IMR-90 (cell line): ENCODE measurements around the gene TLR6. TPM values are rescaled to one million over a fixed set of nuclear protein-coding genes. Genes with fewer than 3 reads are reported as not detected.

Experiments used
- ATAC-seq: fragments of 200-7000 bp; cut with Tn5 transposase; 2 replicates; pipeline ENCODE4 v1.9.1; 2020; ENCODE audit warnings: low read depth, mild to moderate bottlenecking, moderate library complexity
- BruUV-seq: library from RNA; stranded (reverse); fragments of 400-500 nt; replicated peaks from 2 replicates; lab custom pipeline; 2021; lab: Mats Ljungman, UMichigan
- CTCF ChIA-PET: fragments of 300-600 bp; formaldehyde crosslinking; extraction: SDS; loops from one replicate; lab custom pipeline; 2021; ENCODE audit warnings: antibody characterized with exemption; lab: Yijun Ruan, JAX
- POLR2A ChIA-PET: fragments of 300-600 bp; sonication (Branson Sonifier 250); formaldehyde crosslinking; loops from one replicate; lab custom pipeline; 2022; ENCODE audit warnings: antibody characterized with exemption; ENCODE audit not compliant: unreplicated experiment; lab: Charles Lee
- DNase-seq: peaks from one replicate; pipeline ENCODE4 v3.0.0; 2013
- H2AFZ ChIP-seq: replicated peaks from 2 replicates; pipeline ENCODE3; 2013; ENCODE audit warnings: low read length, mild to moderate bottlenecking; ENCODE audit not compliant: poor library complexity
- H2AK5ac ChIP-seq: 2 replicates; pipeline ENCODE4 v1.6.1; 2013; ENCODE audit warnings: low read depth, low read length, inconsistent platforms
- H2AK9ac ChIP-seq: replicated peaks from 2 replicates; pipeline ENCODE3; 2013; ENCODE audit warnings: mild to moderate bottlenecking, low read depth, low read length, moderate library complexity; ENCODE audit not compliant: poor library complexity
- H2BK120ac ChIP-seq: 2 replicates; pipeline ENCODE4 v1.6.1; 2013; ENCODE audit warnings: low read depth, low read length, inconsistent platforms
- H2BK15ac ChIP-seq: 3 replicates; pipeline ENCODE4 v1.6.1; 2013; ENCODE audit warnings: low read depth, low read length, inconsistent platforms
- H2BK20ac ChIP-seq: 2 replicates; pipeline ENCODE4 v1.6.1; 2013; ENCODE audit warnings: low read depth, mild to moderate bottlenecking, inconsistent platforms, low read length, moderate library complexity
- H2BK5ac ChIP-seq: 2 replicates; pipeline ENCODE4 v1.6.1; 2013; ENCODE audit warnings: mild to moderate bottlenecking, low read depth, low read length, inconsistent platforms; ENCODE audit not compliant: poor library complexity, severe bottlenecking
- H3K14ac ChIP-seq: replicated peaks from 2 replicates; pipeline ENCODE4 v1.6.1; 2013; ENCODE audit warnings: low read depth, low read length, inconsistent platforms
- H3K18ac ChIP-seq: 2 replicates; pipeline ENCODE4 v1.6.1; 2013; ENCODE audit warnings: low read depth, low read length, control low read depth
- H3K23ac ChIP-seq: 2 replicates; pipeline ENCODE4 v1.6.1; 2013; ENCODE audit warnings: low read depth, low read length, inconsistent platforms
- H3K27ac ChIP-seq: 2 replicates; pipeline ENCODE4 v1.5.1; 2013; ENCODE audit warnings: mild to moderate bottlenecking, control low read depth, low read length; ENCODE audit not compliant: insufficient read depth
- H3K27me3 ChIP-seq: 2 replicates; pipeline ENCODE4 v1.6.1; 2013; ENCODE audit warnings: low read length; ENCODE audit not compliant: control insufficient read depth, insufficient read depth
- H3K36me3 ChIP-seq: 2 replicates; pipeline ENCODE4 v1.6.1; 2013; ENCODE audit warnings: low read length, mixed read lengths; ENCODE audit not compliant: control insufficient read depth, insufficient read depth
- H3K4ac ChIP-seq: 2 replicates; pipeline ENCODE4 v1.6.1; 2013; ENCODE audit warnings: low read depth, low read length, inconsistent platforms
- H3K4me1 ChIP-seq: 2 replicates; pipeline ENCODE4 v1.6.1; 2013; ENCODE audit warnings: low read length, mixed read lengths; ENCODE audit not compliant: control insufficient read depth, insufficient read depth
- H3K4me2 ChIP-seq: 2 replicates; pipeline ENCODE4 v1.6.1; 2013; ENCODE audit warnings: low read depth, mild to moderate bottlenecking, control low read depth, low read length, moderate library complexity
- H3K4me3 ChIP-seq: 2 replicates; pipeline ENCODE4 v1.5.1; 2013; ENCODE audit warnings: low read depth, mild to moderate bottlenecking, control low read depth, low read length, moderate library complexity; ENCODE audit not compliant: insufficient read depth
- H3K56ac ChIP-seq: 2 replicates; pipeline ENCODE4 v1.6.1; 2013; ENCODE audit warnings: low read length, inconsistent platforms; ENCODE audit not compliant: insufficient read depth; ENCODE audit errors: extremely low read depth
- H3K79me1 ChIP-seq, 2 experiments: 2 replicates each; pipeline ENCODE4 v1.6.1; 2013; ENCODE audit warnings: low read length in 2 of 2, inconsistent platforms in 1 of 2, low read depth in 1 of 2
- H3K9ac ChIP-seq: 2 replicates; pipeline ENCODE4 v1.6.1; 2013; ENCODE audit warnings: low read depth, low read length, control low read depth
- H3K9me1 ChIP-seq: 2 replicates; pipeline ENCODE4 v1.6.1; 2013; ENCODE audit warnings: low read length, inconsistent platforms; ENCODE audit not compliant: insufficient read depth
- H3K9me3 ChIP-seq: 2 replicates; pipeline ENCODE4 v1.6.1; 2013; ENCODE audit warnings: low read length; ENCODE audit not compliant: control insufficient read depth, insufficient read depth
- H4K20me1 ChIP-seq: 2 replicates; pipeline ENCODE4 v1.6.1; 2013; ENCODE audit warnings: low read length, inconsistent platforms; ENCODE audit not compliant: insufficient read depth
- H4K5ac ChIP-seq: 2 replicates; pipeline ENCODE4 v1.6.1; 2013; ENCODE audit warnings: mild to moderate bottlenecking, low read depth, low read length, control low read depth
- H4K8ac ChIP-seq, 2 experiments: 2 replicates each; pipeline ENCODE4 v1.6.1; 2013; ENCODE audit warnings: low read depth in 2 of 2, low read length in 2 of 2, control low read depth in 1 of 2, inconsistent platforms in 1 of 2
- H4K91ac ChIP-seq: 2 replicates; pipeline ENCODE4 v1.6.1; 2013; ENCODE audit warnings: low read depth, low read length, inconsistent platforms; ENCODE audit not compliant: insufficient read depth
- BHLHE40 ChIP-seq: fragments of 150-350 bp; IDR thresholded peaks from 2 replicates; pipeline ENCODE4 v1.6.1; 2016; ENCODE audit warnings: mild to moderate bottlenecking, low read depth, low read length
- CEBPB ChIP-seq: IDR thresholded peaks from 2 replicates; pipeline ENCODE4 v1.6.1; 2012; ENCODE audit warnings: low read depth, low read length, improper control_type of control experiment
- CTCF ChIP-seq: conservative IDR thresholded peaks from 2 replicates; pipeline ENCODE4 v1.5.1; 2012; ENCODE audit warnings: mild to moderate bottlenecking, low read depth, low read length, improper control_type of control experiment
- ELK1 ChIP-seq: fragments of 150-350 bp; IDR thresholded peaks from 2 replicates; pipeline ENCODE4 v1.6.1; 2016; ENCODE audit warnings: low read depth, mild to moderate bottlenecking, low read length, moderate library complexity, borderline replicate concordance
- MAFK ChIP-seq: IDR thresholded peaks from 2 replicates; pipeline ENCODE4 v1.6.1; 2012; ENCODE audit warnings: low read depth, low read length, improper control_type of control experiment
- MXI1 ChIP-seq: IDR thresholded peaks from 2 replicates; pipeline ENCODE4 v1.6.1; 2012; ENCODE audit warnings: low read depth, mild to moderate bottlenecking, low read length, moderate library complexity, borderline replicate concordance
- NFE2L2 ChIP-seq: fragments of 150-350 bp; IDR thresholded peaks from 2 replicates; pipeline ENCODE4 v1.6.1; 2016; ENCODE audit warnings: low read depth, mild to moderate bottlenecking, low read length
- POLR2A ChIP-seq: IDR thresholded peaks from 2 replicates; pipeline ENCODE4 v1.6.1; 2012; ENCODE audit warnings: mild to moderate bottlenecking, low read depth, low read length
- RAD21 ChIP-seq: IDR thresholded peaks from 2 replicates; pipeline ENCODE4 v1.6.1; 2012; ENCODE audit warnings: low read length, improper control_type of control experiment
- RCOR1 ChIP-seq: IDR thresholded peaks from 2 replicates; pipeline ENCODE4 v1.6.1; 2012; ENCODE audit warnings: mild to moderate bottlenecking, low read length, improper control_type of control experiment; ENCODE audit not compliant: insufficient replicate concordance
- RFX5 ChIP-seq: IDR thresholded peaks from 2 replicates; pipeline ENCODE4 v1.8.0; 2012; ENCODE audit warnings: low read depth, mild to moderate bottlenecking, low read length, moderate library complexity
- SMC3 ChIP-seq: fragments of 150-350 bp; IDR thresholded peaks from 2 replicates; pipeline ENCODE4 v1.6.1; 2016; ENCODE audit warnings: low read depth, mild to moderate bottlenecking, antibody characterized with exemption, low read length, moderate library complexity
- WGBS, 2 experiments: methylation state at CpG; one replicate each; pipeline versions ENCODE4 v1.1.5 to v1.1.7; 2013; ENCODE audit warnings: missing lambda C conversion rate in 2 of 2; ENCODE audit not compliant: insufficient read length in 1 of 2; ENCODE audit errors: extremely low coverage in 2 of 2; 5-methylcytosine and 5-hydroxymethylcytosine counted together
- dilution Hi-C: fragments of 300-500 bp; cut with HindIII; formaldehyde crosslinking; loops from one replicate; pipeline ENCODE4 v1.14.3; 2018; ENCODE audit warnings: low sequenced_read_pairs; ENCODE audit not compliant: unreplicated experiment
- in situ Hi-C: fragments of 300-500 bp; cut with MboI; formaldehyde crosslinking; loops from 3 replicates; pipeline ENCODE4 v1.14.3; 2019; ENCODE audit warnings: low sequenced_read_pairs, inconsistent platforms, mixed read lengths
- intact Hi-C: fragments of 100-400 bp; cut with micrococcal nuclease; formaldehyde crosslinking; loops from 2 replicates; pipeline ENCODE4 v1.10.0; 2022
- polyA plus RNA-seq, 3 experiments: library from polyadenylated mRNA; depleted of rRNA; stranded (reverse); fragments of >200 nt; gene quantifications; 2 replicates each; pipeline ENCODE4 v1.2.3, GENCODE V29; 2012; ENCODE audit warnings: low replicate concordance in 1 of 3
- total RNA-seq: library from RNA; depleted of rRNA; stranded (reverse); fragments of >200 nt; gene quantifications from 2 replicates; pipeline ENCODE4 v1.2.3, GENCODE V29; 2012
- TF ChIP-seq, protein P1 (sequence below): fragments of 150-350 bp; IDR thresholded peaks from 2 replicates; pipeline ENCODE4 v1.6.1; 2017; ENCODE audit warnings: mild to moderate bottlenecking, antibody characterized with exemption, low read length, low read depth

The TLR6 gene
- total and polyA plus RNA-seq, 2 of the 4 experiments (the other 2 are of a cell fraction): 1.4 to 3.9 TPM

DNA sequence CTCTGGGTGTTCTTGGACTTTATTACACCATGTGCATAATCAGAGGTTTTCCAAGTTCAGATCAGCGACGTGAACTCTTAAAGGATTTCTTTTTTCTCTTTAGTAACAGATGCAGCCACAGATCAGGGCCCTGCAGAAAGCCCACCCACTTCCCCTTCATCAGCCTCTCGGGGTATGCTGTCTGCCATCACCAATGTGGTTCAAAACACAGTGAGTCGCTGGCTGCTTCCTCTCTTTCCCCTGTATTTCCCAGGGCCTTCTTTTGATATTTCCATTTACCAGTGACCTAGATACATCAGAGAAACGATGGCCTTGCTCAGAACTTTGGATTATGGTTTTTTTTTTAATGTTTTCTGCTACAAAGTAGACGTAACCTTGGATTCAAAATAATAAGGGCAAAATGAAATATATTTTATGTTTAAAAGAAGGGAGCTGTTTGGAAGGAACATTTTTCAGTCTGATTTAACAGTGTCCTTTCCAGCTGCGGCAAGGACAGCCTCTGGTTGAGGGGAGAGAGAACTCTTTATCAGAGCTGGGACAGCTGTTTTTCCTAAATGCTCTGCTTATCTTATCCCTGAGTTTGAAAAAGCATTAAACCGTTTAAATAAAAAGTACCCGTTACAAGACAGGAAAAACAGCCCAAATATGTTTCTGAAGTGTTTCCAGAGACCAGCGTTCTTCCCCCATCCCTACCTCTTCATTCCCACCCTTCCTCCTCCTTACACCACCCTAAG, 49.2 kb upstream of the TLR6 start (continued):
- no peak for TF ChIP-seq RAD21
- TF ChIP-seq POLR2A: no peak
- TF ChIP-seq ELK1: no peak

DNA sequence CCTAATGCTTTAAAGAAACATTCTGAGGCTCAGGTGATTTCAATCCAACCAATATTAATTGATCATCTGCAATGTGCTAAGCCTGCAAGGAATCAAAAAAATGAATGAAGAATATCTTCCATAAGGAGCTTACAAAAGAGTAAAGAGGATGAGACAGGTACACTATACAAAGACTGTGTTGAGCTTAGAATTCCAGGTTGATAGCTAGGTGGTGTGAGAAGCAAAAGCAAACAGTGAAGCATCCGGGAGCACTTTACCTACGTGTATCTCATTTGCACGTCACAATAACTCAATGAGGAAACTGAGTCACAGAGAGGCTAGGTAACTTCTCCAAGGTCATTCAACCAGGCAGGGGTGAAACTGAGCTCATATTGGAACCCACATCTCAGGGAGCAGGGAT, 48.1 kb upstream of the TLR6 start:
- no peak overlapping the region for H2BK120ac ChIP-seq
- no peak overlapping the region for H2AFZ ChIP-seq
- H3K18ac ChIP-seq: no peak overlapping the region
- BruUV-seq: no TSS peak
- H3K9me1 ChIP-seq: 0 out of 2 replicates have a peak, but pooled peaks cover 6% of the 10 kb centered on the region
- H3K36me3 ChIP-seq: peaks cover 50% of the 10 kb centered on the region
- no peak overlapping the region for H3K9ac ChIP-seq
- H3K23ac ChIP-seq: no peak overlapping the region
- no peak overlapping the region for H2BK20ac ChIP-seq
- H2AK9ac ChIP-seq: no peak overlapping the region
- CTCF ChIA-PET: no interaction called here
- no peak overlapping the region for H2BK15ac ChIP-seq
- H4K8ac ChIP-seq: no peak overlapping the region
- in situ Hi-C loops (no loop called here), intact Hi-C loops (no loop called here), dilution Hi-C loops (no loop called here)
- H2AK5ac ChIP-seq: no peak overlapping the region
- no peak overlapping the region for H3K4me3 ChIP-seq
- no peak overlapping the region for H3K27ac ChIP-seq
- no peaks in the 10 kb centered on the region for H3K27me3 ChIP-seq
- no peak overlapping the region for H3K4me2 ChIP-seq
- POLR2A ChIA-PET: no interaction called here
- 0 out of 2 replicates have a peak, but pooled peaks cover 2% of the 10 kb centered on the region for H3K4me1 ChIP-seq
- H4K5ac ChIP-seq: no peak overlapping the region
- 0 out of 2 replicates have a peak, but pooled peaks cover 4% of the 10 kb centered on the region for H4K20me1 ChIP-seq
- H3K56ac ChIP-seq: no peak overlapping the region
- no peak for ATAC-seq
- H3K79me1 ChIP-seq: peaks cover 45 to 65% of the 10 kb centered on the region in 2 experiments
- no peak overlapping the region for H4K91ac ChIP-seq
- no peak overlapping the region for H3K14ac ChIP-seq
- H2BK5ac ChIP-seq: no peak overlapping the region
- no CpG with 5 or more reads among the region's 3 CpGs for WGBS, 2 experiments
- no peaks in the 10 kb centered on the region for H3K9me3 ChIP-seq
- no peak overlapping the region for H3K4ac ChIP-seq
- DNase-seq: no peak
- TF ChIP-seq RFX5: no peak
- TF ChIP-seq MXI1: no peak
- no peak for TF ChIP-seq CTCF
- TF ChIP-seq POLR2A: no peak
- no peak for TF ChIP-seq MAFK
- no peak for TF ChIP-seq CEBPB
- TF ChIP-seq, protein P1, sequence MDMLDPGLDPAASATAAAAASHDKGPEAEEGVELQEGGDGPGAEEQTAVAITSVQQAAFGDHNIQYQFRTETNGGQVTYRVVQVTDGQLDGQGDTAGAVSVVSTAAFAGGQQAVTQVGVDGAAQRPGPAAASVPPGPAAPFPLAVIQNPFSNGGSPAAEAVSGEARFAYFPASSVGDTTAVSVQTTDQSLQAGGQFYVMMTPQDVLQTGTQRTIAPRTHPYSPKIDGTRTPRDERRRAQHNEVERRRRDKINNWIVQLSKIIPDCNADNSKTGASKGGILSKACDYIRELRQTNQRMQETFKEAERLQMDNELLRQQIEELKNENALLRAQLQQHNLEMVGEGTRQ: no peak
- no peak for TF ChIP-seq BHLHE40
- no peak for TF ChIP-seq NFE2L2
- TF ChIP-seq SMC3: no peak
- no peak for TF ChIP-seq RAD21
- no peak for TF ChIP-seq RCOR1
